ENCODE data around the gene PSMA6. TPM values are rescaled to one million over a fixed set of nuclear protein-coding genes. Genes with fewer than 3 reads are reported as not detected.

The PSMA6 gene
- total and polyA plus RNA-seq, 10 of the 15 experiments (the other 5 are each of a cell fraction or from before 2014, with no cell fraction given) = 267 to 1,363 (median 402) TPM

- FAIRE-seq (no peak), ATAC-seq (no peak), DNase-seq (ENCODE audit: low read depth, low spot score) (no peak)
- ChIA-PET POLR2A (interaction anchor here (1.0 to 1.7 kb wide), 4 partner anchors 8 to 107 kb away, joined by 4 to 7 read pairs (median 6); no protein-coding TSS in a partner anchor), CTCF (interaction anchor here (1.3 kb wide), 1 partner anchor 107 kb away, joined by 3 read pairs; no protein-coding TSS in a partner anchor), SMC1A (ENCODE audit: uncharacterized antibody, unreplicated experiment) (interaction anchor here (0.8 to 2.5 kb wide), 5 partner anchors 10 to 113 kb away, joined by 3 to 17 read pairs (median 4); no protein-coding TSS in a partner anchor), RAD21 (ENCODE audit: unreplicated experiment) (interaction anchor here (1.0 to 1.3 kb wide), 3 partner anchors 10 to 109 kb away, joined by 3 to 6 read pairs (median 4); partner anchors contain the start of gene NFKBIA)
- in situ Hi-C loops (cut with MboI) (no loop called here), intact Hi-C loops (cut with micrococcal nuclease; ENCODE audit: unreplicated experiment) (no loop called here)
- H3K79me2 ChIP-seq (ENCODE audit: control insufficient read depth, insufficient read depth, low read length) = peaks cover 85% of the 10 kb centered on the region
- H2AFZ ChIP-seq (ENCODE audit: control insufficient read depth, low read depth, low read length) = no peak overlapping the region
- H3K9ac ChIP-seq (ENCODE audit: control insufficient read depth, insufficient read depth, low read length) = no peak overlapping the region
- H3K36me3 ChIP-seq (ENCODE audit: control insufficient read depth in 2 of 2, insufficient read depth in 2 of 2, low read length in 1 of 2) = no peaks in the 10 kb centered on the region
- H3K4me1 ChIP-seq (ENCODE audit: control insufficient read depth, insufficient read depth, low read length) = peaks cover 16% of the 10 kb centered on the region
- 31% methylated on average over 1 of the region's 1 CpG for WGBS (ENCODE audit: insufficient coverage, insufficient replicate concordance, low lambda C conversion rate, missing lambda C conversion rate)
- no peaks in the 10 kb centered on the region; the same call in 1 of the 2 replicates for H4K20me1 ChIP-seq (ENCODE audit: control insufficient read depth, insufficient read depth)
- no peak overlapping the region for H3K27ac ChIP-seq (ENCODE audit: control insufficient read depth, insufficient read depth)
- H3K4me2 ChIP-seq (ENCODE audit: control insufficient read depth, insufficient read depth) = no peak overlapping the region; the same call in 1 of the 2 replicates
- no TSS peak for BruUV-seq (replicated peaks)
- H3K4me3 ChIP-seq = peak overlapping the region; percentile 64
- no peaks in the 10 kb centered on the region for H3K9me3 ChIP-seq (replicated peaks; ENCODE audit: control insufficient read depth, insufficient read depth, low read length)
- H3K27me3 ChIP-seq (replicated peaks in 1 of 2; ENCODE audit: control insufficient read depth in 2 of 2, insufficient read depth in 2 of 2, low read length in 1 of 2) = no peaks in the 10 kb centered on the region
- TF ChIP-seq, protein P1, sequence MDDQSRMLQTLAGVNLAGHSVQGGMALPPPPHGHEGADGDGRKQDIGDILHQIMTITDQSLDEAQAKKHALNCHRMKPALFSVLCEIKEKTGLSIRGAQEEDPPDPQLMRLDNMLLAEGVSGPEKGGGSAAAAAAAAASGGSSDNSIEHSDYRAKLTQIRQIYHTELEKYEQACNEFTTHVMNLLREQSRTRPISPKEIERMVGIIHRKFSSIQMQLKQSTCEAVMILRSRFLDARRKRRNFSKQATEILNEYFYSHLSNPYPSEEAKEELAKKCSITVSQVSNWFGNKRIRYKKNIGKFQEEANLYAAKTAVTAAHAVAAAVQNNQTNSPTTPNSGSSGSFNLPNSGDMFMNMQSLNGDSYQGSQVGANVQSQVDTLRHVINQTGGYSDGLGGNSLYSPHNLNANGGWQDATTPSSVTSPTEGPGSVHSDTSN (IDR thresholded peaks at IDR 0.05; ENCODE audit: insufficient replicate concordance, low read depth, low read length) = no peak
- TF ChIP-seq, protein P2, sequence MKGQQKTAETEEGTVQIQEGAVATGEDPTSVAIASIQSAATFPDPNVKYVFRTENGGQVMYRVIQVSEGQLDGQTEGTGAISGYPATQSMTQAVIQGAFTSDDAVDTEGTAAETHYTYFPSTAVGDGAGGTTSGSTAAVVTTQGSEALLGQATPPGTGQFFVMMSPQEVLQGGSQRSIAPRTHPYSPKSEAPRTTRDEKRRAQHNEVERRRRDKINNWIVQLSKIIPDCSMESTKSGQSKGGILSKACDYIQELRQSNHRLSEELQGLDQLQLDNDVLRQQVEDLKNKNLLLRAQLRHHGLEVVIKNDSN (IDR thresholded peaks at IDR 0.05; ENCODE audit: borderline replicate concordance, extremely low read length, insufficient read depth, low read depth, low read length) = no peak
- TF ChIP-seq TCF12 (IDR thresholded peaks at IDR 0.05; ENCODE audit: low read depth, low read length) = no peak
- TF ChIP-seq NFYB (IDR thresholded peaks at IDR 0.05; ENCODE audit: insufficient read depth, low read depth, low read length) = no peak
- TF ChIP-seq BCL3 (IDR thresholded peaks at IDR 0.05; ENCODE audit: borderline replicate concordance, insufficient read depth, low read depth, low read length, poor library complexity, severe bottlenecking) = no peak
- TF ChIP-seq, protein P3, sequence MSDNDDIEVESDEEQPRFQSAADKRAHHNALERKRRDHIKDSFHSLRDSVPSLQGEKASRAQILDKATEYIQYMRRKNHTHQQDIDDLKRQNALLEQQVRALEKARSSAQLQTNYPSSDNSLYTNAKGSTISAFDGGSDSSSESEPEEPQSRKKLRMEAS (IDR thresholded peaks at IDR 0.05; ENCODE audit: low read depth, low read length) = no peak
- TF ChIP-seq, protein P4, sequence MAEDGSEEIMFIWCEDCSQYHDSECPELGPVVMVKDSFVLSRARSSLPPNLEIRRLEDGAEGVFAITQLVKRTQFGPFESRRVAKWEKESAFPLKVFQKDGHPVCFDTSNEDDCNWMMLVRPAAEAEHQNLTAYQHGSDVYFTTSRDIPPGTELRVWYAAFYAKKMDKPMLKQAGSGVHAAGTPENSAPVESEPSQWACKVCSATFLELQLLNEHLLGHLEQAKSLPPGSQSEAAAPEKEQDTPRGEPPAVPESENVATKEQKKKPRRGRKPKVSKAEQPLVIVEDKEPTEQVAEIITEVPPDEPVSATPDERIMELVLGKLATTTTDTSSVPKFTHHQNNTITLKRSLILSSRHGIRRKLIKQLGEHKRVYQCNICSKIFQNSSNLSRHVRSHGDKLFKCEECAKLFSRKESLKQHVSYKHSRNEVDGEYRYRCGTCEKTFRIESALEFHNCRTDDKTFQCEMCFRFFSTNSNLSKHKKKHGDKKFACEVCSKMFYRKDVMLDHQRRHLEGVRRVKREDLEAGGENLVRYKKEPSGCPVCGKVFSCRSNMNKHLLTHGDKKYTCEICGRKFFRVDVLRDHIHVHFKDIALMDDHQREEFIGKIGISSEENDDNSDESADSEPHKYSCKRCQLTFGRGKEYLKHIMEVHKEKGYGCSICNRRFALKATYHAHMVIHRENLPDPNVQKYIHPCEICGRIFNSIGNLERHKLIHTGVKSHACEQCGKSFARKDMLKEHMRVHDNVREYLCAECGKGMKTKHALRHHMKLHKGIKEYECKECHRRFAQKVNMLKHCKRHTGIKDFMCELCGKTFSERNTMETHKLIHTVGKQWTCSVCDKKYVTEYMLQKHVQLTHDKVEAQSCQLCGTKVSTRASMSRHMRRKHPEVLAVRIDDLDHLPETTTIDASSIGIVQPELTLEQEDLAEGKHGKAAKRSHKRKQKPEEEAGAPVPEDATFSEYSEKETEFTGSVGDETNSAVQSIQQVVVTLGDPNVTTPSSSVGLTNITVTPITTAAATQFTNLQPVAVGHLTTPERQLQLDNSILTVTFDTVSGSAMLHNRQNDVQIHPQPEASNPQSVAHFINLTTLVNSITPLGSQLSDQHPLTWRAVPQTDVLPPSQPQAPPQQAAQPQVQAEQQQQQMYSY (CRISPR knock-in tag; IDR thresholded peaks at IDR 0.05) = no peak
- TF ChIP-seq, protein P5, sequence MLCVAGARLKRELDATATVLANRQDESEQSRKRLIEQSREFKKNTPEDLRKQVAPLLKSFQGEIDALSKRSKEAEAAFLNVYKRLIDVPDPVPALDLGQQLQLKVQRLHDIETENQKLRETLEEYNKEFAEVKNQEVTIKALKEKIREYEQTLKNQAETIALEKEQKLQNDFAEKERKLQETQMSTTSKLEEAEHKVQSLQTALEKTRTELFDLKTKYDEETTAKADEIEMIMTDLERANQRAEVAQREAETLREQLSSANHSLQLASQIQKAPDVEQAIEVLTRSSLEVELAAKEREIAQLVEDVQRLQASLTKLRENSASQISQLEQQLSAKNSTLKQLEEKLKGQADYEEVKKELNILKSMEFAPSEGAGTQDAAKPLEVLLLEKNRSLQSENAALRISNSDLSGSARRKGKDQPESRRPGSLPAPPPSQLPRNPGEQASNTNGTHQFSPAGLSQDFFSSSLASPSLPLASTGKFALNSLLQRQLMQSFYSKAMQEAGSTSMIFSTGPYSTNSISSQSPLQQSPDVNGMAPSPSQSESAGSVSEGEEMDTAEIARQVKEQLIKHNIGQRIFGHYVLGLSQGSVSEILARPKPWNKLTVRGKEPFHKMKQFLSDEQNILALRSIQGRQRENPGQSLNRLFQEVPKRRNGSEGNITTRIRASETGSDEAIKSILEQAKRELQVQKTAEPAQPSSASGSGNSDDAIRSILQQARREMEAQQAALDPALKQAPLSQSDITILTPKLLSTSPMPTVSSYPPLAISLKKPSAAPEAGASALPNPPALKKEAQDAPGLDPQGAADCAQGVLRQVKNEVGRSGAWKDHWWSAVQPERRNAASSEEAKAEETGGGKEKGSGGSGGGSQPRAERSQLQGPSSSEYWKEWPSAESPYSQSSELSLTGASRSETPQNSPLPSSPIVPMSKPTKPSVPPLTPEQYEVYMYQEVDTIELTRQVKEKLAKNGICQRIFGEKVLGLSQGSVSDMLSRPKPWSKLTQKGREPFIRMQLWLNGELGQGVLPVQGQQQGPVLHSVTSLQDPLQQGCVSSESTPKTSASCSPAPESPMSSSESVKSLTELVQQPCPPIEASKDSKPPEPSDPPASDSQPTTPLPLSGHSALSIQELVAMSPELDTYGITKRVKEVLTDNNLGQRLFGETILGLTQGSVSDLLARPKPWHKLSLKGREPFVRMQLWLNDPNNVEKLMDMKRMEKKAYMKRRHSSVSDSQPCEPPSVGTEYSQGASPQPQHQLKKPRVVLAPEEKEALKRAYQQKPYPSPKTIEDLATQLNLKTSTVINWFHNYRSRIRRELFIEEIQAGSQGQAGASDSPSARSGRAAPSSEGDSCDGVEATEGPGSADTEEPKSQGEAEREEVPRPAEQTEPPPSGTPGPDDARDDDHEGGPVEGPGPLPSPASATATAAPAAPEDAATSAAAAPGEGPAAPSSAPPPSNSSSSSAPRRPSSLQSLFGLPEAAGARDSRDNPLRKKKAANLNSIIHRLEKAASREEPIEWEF (IDR thresholded peaks at IDR 0.05; ENCODE audit: insufficient replicate concordance, low read depth, low read length) = no peak
These were observed 3.6 kb downstream of the PSMA6 start for GRCh38 chr14:35295845-35296161.

All from GM12878 (cell line).